Activated T-cell treated with anti-CD3 and anti-CD28 coated beads, Interleukin-2, amount 50 U/mL, for 1 hour (primary cell): ENCODE results near the gene SLC49A3.
"Not testable (repeated sequence)": the region's sequence is repeated elsewhere in the genome, so short reads cannot be mapped to it uniquely, and the experiment has no call there.

ENCODE experiments used
- DNase-seq: peaks from one replicate; pipeline ENCODE4 v3.0.0-alpha.2; 2020

Gene SLC49A3

GRCh38 chr4:688854-689681 is at the start of gene SLC49A3:
TSS of gene SLC49A3 (minus strand) at chr4:689151. CDS start at chr4:689127, 24 bp downstream.
- no peak for DNase-seq

GRCh38 chr4:736561-736960 is 47.6 kb upstream of the SLC49A3 start:
- DNase-seq: not testable (repeated sequence)

GRCh38 chr4:735583-735982 is 46.6 kb upstream of the SLC49A3 start:
- DNase-seq: no peak

GRCh38 chr4:734951-735350 is 46.0 kb upstream of the SLC49A3 start:
- DNase-seq: no peak

- DNase-seq: no peak
Observed at GRCh38 chr4:734075-734474, 45.1 kb upstream of the SLC49A3 start.

GRCh38 chr4:733631-733980 is 44.7 kb upstream of the SLC49A3 start:
- no peak for DNase-seq

GRCh38 chr4:732911-733630 is 44.1 kb upstream of the SLC49A3 start:
- DNase-seq: no peak

GRCh38 chr4:732486-732885 is 43.5 kb upstream of the SLC49A3 start:
- no peak for DNase-seq

- not testable (repeated sequence) for DNase-seq
Observed at GRCh38 chr4:731954-732353, 43.0 kb upstream of the SLC49A3 start.

GRCh38 chr4:730946-731904 is 42.3 kb upstream of the SLC49A3 start:
- not testable (repeated sequence) for DNase-seq

- no peak for DNase-seq
Observed at GRCh38 chr4:730511-730910, 41.6 kb upstream of the SLC49A3 start.

- DNase-seq: no peak
Observed at GRCh38 chr4:729336-730315, 40.7 kb upstream of the SLC49A3 start.

- DNase-seq: no peak
Observed at GRCh38 chr4:727576-727975, 38.6 kb upstream of the SLC49A3 start.

GRCh38 chr4:726838-727237 is 37.9 kb upstream of the SLC49A3 start:
- DNase-seq: no peak

GRCh38 chr4:726235-726787 is 37.4 kb upstream of the SLC49A3 start:
- DNase-seq: no peak

GRCh38 chr4:725391-726234 is 36.7 kb upstream of the SLC49A3 start:
- DNase-seq: no peak

- no peak for DNase-seq
Observed at GRCh38 chr4:723751-724530, 35.0 kb upstream of the SLC49A3 start.

GRCh38 chr4:722851-723360 is 34.0 kb upstream of the SLC49A3 start:
- no peak for DNase-seq

GRCh38 chr4:722169-722725 is 33.3 kb upstream of the SLC49A3 start:
- no peak for DNase-seq
